Posterior cingulate gyrus (tissue), 11 donors: ENCODE results near the gene RHEX.
A peak's percentile ranks its signal among the peaks of the same experiment; 100 is the strongest.
"Not testable (repeated sequence)": the region's sequence is repeated elsewhere in the genome, so short reads cannot be mapped to it uniquely, and the experiment has no call there.

Experiments used
- DNase-seq, 10 donors: peaks; one replicate each; pipeline versions ENCODE4 v3.0.0 to v3.0.0-alpha.2; 2020 to 2021; ENCODE audit warnings: mixed read lengths in 3 of 10
- intact Hi-C: fragments of 100-400 bp; cut with DNase I; formaldehyde crosslinking; loops from one replicate; pipeline ENCODE4 v1.15.1; 2023

RHEX gene

GRCh38 chr1:206052919-206053610, at the start of gene RHEX:
Gene RHEX, plus strand, starts transcription at chr1:206053173. Its CDS starts 44,656 bp downstream, at chr1:206097829.
- peak in 1 of 10 donors; percentile 84 for DNase-seq
- intact Hi-C loops: not testable (repeated sequence)

- DNase-seq: no peak
- intact Hi-C loops: no loop called here
These were observed 48.8 kb upstream of the RHEX start for GRCh38 chr1:206003854-206004800.

- DNase-seq: no peak
- intact Hi-C loops: no loop called here
These were observed 48.1 kb upstream of the RHEX start for GRCh38 chr1:206004826-206005225.

- DNase-seq: no peak
- intact Hi-C loops: no loop called here
These were observed 47.7 kb upstream of the RHEX start for GRCh38 chr1:206005234-206005633.

GRCh38 chr1:206005778-206006180, 47.2 kb upstream of the RHEX start:
- DNase-seq: no peak
- intact Hi-C loops: no loop called here

GRCh38 chr1:206006946-206007345, 46.0 kb upstream of the RHEX start:
- intact Hi-C loops: no loop called here
- no peak for DNase-seq

- no peak for DNase-seq
- intact Hi-C loops: no loop called here
These were observed 42.9 kb upstream of the RHEX start for GRCh38 chr1:206010060-206010459.

GRCh38 chr1:206011057-206011456, 41.9 kb upstream of the RHEX start:
- intact Hi-C loops: no loop called here
- no peak for DNase-seq

- intact Hi-C loops: no loop called here
These were observed 40.7 kb upstream of the RHEX start for GRCh38 chr1:206012086-206012859.

GRCh38 chr1:206013026-206013795, 39.8 kb upstream of the RHEX start:
- intact Hi-C loops: no loop called here
- no peak for DNase-seq

More at GRCh38 chr1:206012086-206012859, 40.7 kb upstream of the RHEX start:
- peak in 3 of 10 donors; percentile 36 to 90 (median 43) for DNase-seq

- intact Hi-C loops: no loop called here
- DNase-seq: no peak
These were observed 38.4 kb upstream of the RHEX start for GRCh38 chr1:206014601-206015000.

- no peak for DNase-seq
- intact Hi-C loops: no loop called here
These were observed 37.9 kb upstream of the RHEX start for GRCh38 chr1:206015071-206015470.

GRCh38 chr1:206020393-206021007, 32.5 kb upstream of the RHEX start:
- no peak for DNase-seq
- intact Hi-C loops: no loop called here

GRCh38 chr1:206021008-206021625, 31.9 kb upstream of the RHEX start:
- DNase-seq: no peak
- intact Hi-C loops: no loop called here

GRCh38 chr1:206021626-206022365, 31.2 kb upstream of the RHEX start:
- DNase-seq: no peak
- intact Hi-C loops: no loop called here

- intact Hi-C loops: no loop called here
- DNase-seq: no peak
These were observed 30.2 kb upstream of the RHEX start for GRCh38 chr1:206022766-206023165.

GRCh38 chr1:206023695-206024094, 29.3 kb upstream of the RHEX start, which contains the start of gene CTSE:
Gene CTSE, minus strand, starts transcription at chr1:206023895. Its CDS starts 104 bp downstream, at chr1:206023791.
- intact Hi-C loops: no loop called here
- DNase-seq: no peak

- intact Hi-C loops: no loop called here
- no peak for DNase-seq
These were observed 27.6 kb upstream of the RHEX start for GRCh38 chr1:206025283-206025820.
